A673 (cell line): ENCODE data around the gene SEPTIN1. TPM values are rescaled to one million over a fixed set of nuclear protein-coding genes. Genes with fewer than 3 reads are reported as not detected.

Source experiments
- BruUV-seq: library from RNA; stranded (reverse); fragments of 400-500 nt; replicated peaks from 2 replicates; lab custom pipeline; 2021; lab: Mats Ljungman, UMichigan
- CTCF ChIA-PET: fragments of 300-600 bp; sonication (Branson Sonifier 250); formaldehyde crosslinking; loops from one replicate; lab custom pipeline; 2022; ENCODE audit warnings: antibody characterized with exemption; lab: Charles Lee
- POLR2A ChIA-PET: fragments of 300-600 bp; sonication (Branson Sonifier 250); formaldehyde crosslinking; loops from one replicate; lab custom pipeline; 2022; ENCODE audit warnings: antibody characterized with exemption; ENCODE audit not compliant: low non-redundant PET; lab: Charles Lee
- DNase-seq: peaks from one replicate; pipeline ENCODE4 v3.0.0-alpha.2; 2015; ENCODE audit warnings: low spot score
- H3K27ac ChIP-seq: fragments of 200-600 bp; sonication (generic); 2 replicates; pipeline ENCODE4 v1.5.1; 2016; ENCODE audit warnings: mixed run types, low read depth, mild to moderate bottlenecking, mixed read lengths, antibody characterized with exemption, low read length; ENCODE audit not compliant: poor library complexity, severe bottlenecking
- H3K27me3 ChIP-seq: fragments of 200-600 bp; sonication (generic); replicated peaks from 2 replicates; pipeline ENCODE4 v1.6.1; 2017; ENCODE audit warnings: mixed run types, low read depth, mild to moderate bottlenecking, mixed read lengths, antibody characterized with exemption, low read length; ENCODE audit not compliant: insufficient read depth, poor library complexity
- H3K36me3 ChIP-seq: fragments of 200-600 bp; sonication (generic); 2 replicates; pipeline ENCODE4 v1.6.1; 2016; ENCODE audit warnings: mixed run types, mild to moderate bottlenecking, mixed read lengths, antibody characterized with exemption, low read length; ENCODE audit not compliant: insufficient read depth, poor library complexity, severe bottlenecking
- H3K4me1 ChIP-seq: fragments of 200-600 bp; sonication (generic); 2 replicates; pipeline ENCODE4 v1.6.1; 2017; ENCODE audit warnings: mixed run types, mild to moderate bottlenecking, mixed read lengths, antibody characterized with exemption, low read length; ENCODE audit not compliant: insufficient read depth, poor library complexity, severe bottlenecking
- H3K4me3 ChIP-seq: fragments of 200-600 bp; sonication (generic); 2 replicates; pipeline ENCODE4 v1.5.1; 2016; ENCODE audit warnings: low read depth, mixed run types, mild to moderate bottlenecking, mixed read lengths, low read length; ENCODE audit not compliant: poor library complexity, severe bottlenecking
- H3K9me3 ChIP-seq: fragments of 200-600 bp; sonication (generic); 2 replicates; pipeline ENCODE4 v1.6.1; 2016; ENCODE audit warnings: mixed run types, low read depth, mild to moderate bottlenecking, mixed read lengths, antibody characterized with exemption, low read length; ENCODE audit not compliant: poor library complexity, severe bottlenecking
- CTCF ChIP-seq: fragments of 300-800, 200-600 bp; sonication (generic); conservative IDR thresholded peaks from 2 replicates; pipeline ENCODE4 v1.5.1; 2017; ENCODE audit warnings: low read depth, mild to moderate bottlenecking, antibody characterized with exemption, low read length, moderate library complexity, mixed read lengths
- EZH2 ChIP-seq: fragments of 200-600 bp; sonication (generic); IDR thresholded peaks from 2 replicates; pipeline ENCODE4 v1.6.1; 2017; ENCODE audit warnings: borderline replicate concordance, low read depth, mild to moderate bottlenecking, mixed read lengths, antibody characterized with exemption, low read length; ENCODE audit not compliant: poor library complexity, severe bottlenecking
- intact Hi-C: fragments of 100-400 bp; cut with micrococcal nuclease; formaldehyde crosslinking; loops from one replicate; pipeline ENCODE4 v1.10.0; 2022; ENCODE audit not compliant: unreplicated experiment
- total RNA-seq: library from RNA; stranded (reverse); gene quantifications from 2 replicates; pipeline ENCODE4 v1.2.3, GENCODE V29; 2021

SEPTIN1 gene
- total RNA-seq, 1 experiment from 2014 or later: 0.86 TPM

DNA sequence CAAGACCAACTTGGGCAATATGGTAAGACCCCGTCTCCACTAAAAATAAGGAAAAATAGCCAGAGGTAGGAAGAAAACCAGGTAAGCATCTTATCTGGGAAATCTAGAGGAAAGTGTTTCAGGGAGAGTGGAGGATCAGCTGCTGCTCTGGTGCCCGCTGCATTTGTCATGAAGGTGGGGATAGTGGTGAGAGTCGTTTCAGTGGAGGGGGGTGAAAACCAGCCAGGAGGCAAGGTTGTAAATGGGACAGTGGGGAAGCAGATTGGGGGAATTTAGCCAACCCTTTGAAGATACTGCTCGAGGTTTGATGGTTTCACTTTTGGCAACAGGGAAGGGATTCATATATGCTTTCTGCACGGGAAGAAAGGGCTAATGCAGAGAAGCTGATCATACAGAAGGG is 38.6 kb upstream of the SEPTIN1 start:
- H3K4me3 ChIP-seq: no peak overlapping the region
- TF ChIP-seq EZH2: no peak
- TF ChIP-seq CTCF: no peak
- intact Hi-C loops: no loop called here
- CTCF ChIA-PET: interaction anchor here (1.3 kb wide), 1 partner anchor 11 kb away, joined by 3 read pairs; no protein-coding TSS in a partner anchor
- POLR2A ChIA-PET: no interaction called here
- no peak for DNase-seq
- no TSS peak for BruUV-seq
- peaks cover 4% of the 10 kb centered on the region for H3K4me1 ChIP-seq
- no peaks in the 10 kb centered on the region for H3K27me3 ChIP-seq
- peaks cover 29% of the 10 kb centered on the region for H3K36me3 ChIP-seq
- no peaks in the 10 kb centered on the region for H3K9me3 ChIP-seq
- H3K27ac ChIP-seq: no peak overlapping the region

GRCh38 chr16:30418350-30419181 is 36.2 kb upstream of the SEPTIN1 start:
- CTCF ChIA-PET: interaction anchor here (0.6 to 1.4 kb wide), 8 partner anchors 9 to 275 kb away, joined by 3 to 18 read pairs (median 6); partner anchors contain the start of gene DCTPP1
- peak overlapping the region; percentile 70 for H3K27ac ChIP-seq
- DNase-seq: no peak

More at GRCh38 chr16:30418350-30419181, 36.2 kb upstream of the SEPTIN1 start:
- intact Hi-C loops: no loop called here
- H3K4me1 ChIP-seq: peaks cover 4% of the 10 kb centered on the region
- peaks cover 29% of the 10 kb centered on the region for H3K36me3 ChIP-seq
- no peaks in the 10 kb centered on the region for H3K9me3 ChIP-seq
- no peaks in the 10 kb centered on the region for H3K27me3 ChIP-seq
- POLR2A ChIA-PET: interaction anchor here (0.6 to 0.8 kb wide), 4 partner anchors 10 to 93 kb away, joined by 3 to 9 read pairs (median 3); partner anchors contain the start of gene DCTPP1
- peak overlapping the region; percentile 53 for H3K4me3 ChIP-seq
- TF ChIP-seq EZH2: no peak
- no peak; the same call in 1 of the 2 replicates for TF ChIP-seq CTCF
- no TSS peak for BruUV-seq
